Naive thymus-derived CD4-positive, alpha-beta T cell (primary cell): ENCODE data around the gene TRIML1. TPM values are rescaled to one million over a fixed set of nuclear protein-coding genes. Genes with fewer than 3 reads are reported as not detected.
"Not testable (repeated sequence)": the region's sequence is repeated elsewhere in the genome, so short reads cannot be mapped to it uniquely, and the experiment has no call there.

ENCODE experiments used
- ATAC-seq: fragments of 150-1000 bp; cut with Tn5 transposase; 2 replicates; pipeline ENCODE4 v1.10.0; 2021; ENCODE audit warnings: mild to moderate bottlenecking, moderate library complexity
- CTCF ChIA-PET: fragments of 350-600 bp; sonication (Branson Sonifier 250); formaldehyde crosslinking; loops from one replicate; lab custom pipeline; 2021; ENCODE audit warnings: antibody characterized with exemption; lab: Charles Lee
- POLR2A ChIA-PET: fragments of 350-600 bp; sonication (Branson Sonifier 250); formaldehyde crosslinking; loops from one replicate; lab custom pipeline; 2021; ENCODE audit warnings: antibody characterized with exemption, inconsistent platforms; lab: Charles Lee
- DNase-seq, 9 donors: peaks; one replicate each; pipeline versions ENCODE4 v3.0.0 to v3.0.0-alpha.2; 2020 to 2022; ENCODE audit warnings: mixed read lengths in 1 of 9
- H3K27ac ChIP-seq: one replicate; pipeline ENCODE4 v1.7.0; 2013; ENCODE audit warnings: mild to moderate bottlenecking, low read depth, low read length, moderate library complexity
- H3K27me3 ChIP-seq, 2 donors: one replicate each; pipeline ENCODE4 v1.7.0; 2013; ENCODE audit warnings: low read length in 2 of 2, mild to moderate bottlenecking in 2 of 2, moderate library complexity in 2 of 2; ENCODE audit not compliant: control insufficient read depth in 2 of 2, insufficient read depth in 2 of 2
- H3K36me3 ChIP-seq, 3 experiments: 1 replicate in 2 of 3; 2 replicates in 1 of 3; pipeline ENCODE4 v1.7.0; 2013; ENCODE audit warnings: low read length in 3 of 3, mild to moderate bottlenecking in 3 of 3, moderate library complexity in 1 of 3; ENCODE audit not compliant: insufficient read depth in 3 of 3, control insufficient read depth in 2 of 3
- H3K4me1 ChIP-seq, 2 donors: one replicate each; pipeline ENCODE4 v1.7.0; 2013; ENCODE audit warnings: low read length in 2 of 2, mild to moderate bottlenecking in 2 of 2, moderate library complexity in 1 of 2; ENCODE audit not compliant: control insufficient read depth in 2 of 2, insufficient read depth in 2 of 2
- H3K4me3 ChIP-seq: 2 replicates; pipeline ENCODE4 v1.7.0; 2013; ENCODE audit warnings: mild to moderate bottlenecking, low read length
- H3K9me3 ChIP-seq, 3 experiments: 1 replicate in 2 of 3; 2 replicates in 1 of 3; pipeline ENCODE4 v1.7.0; 2013; ENCODE audit warnings: low read length in 3 of 3; ENCODE audit not compliant: control insufficient read depth in 2 of 3
- H3K27ac Mint-ChIP-seq, 9 donors: one replicate each; pipeline ENCODE4 v1.8.0; 2020 to 2022; ENCODE audit warnings: mixed read lengths in 9 of 9, mild to moderate bottlenecking in 8 of 9, moderate library complexity in 5 of 9, inconsistent platforms in 2 of 9
- H3K27me3 Mint-ChIP-seq, 5 donors: one replicate each; pipeline ENCODE4 v1.8.0; 2021 to 2022; ENCODE audit warnings: mixed read lengths in 5 of 5, mild to moderate bottlenecking in 1 of 5
- H3K36me3 Mint-ChIP-seq, 5 donors: one replicate each; pipeline ENCODE4 v1.8.0; 2020 to 2022; ENCODE audit warnings: mixed read lengths in 5 of 5, mild to moderate bottlenecking in 3 of 5, inconsistent platforms in 1 of 5
- H3K4me1 Mint-ChIP-seq, 7 donors: one replicate each; pipeline ENCODE4 v1.8.0; 2020 to 2022; ENCODE audit warnings: mixed read lengths in 7 of 7, mild to moderate bottlenecking in 3 of 7, inconsistent platforms in 1 of 7
- H3K4me3 Mint-ChIP-seq, 10 donors: one replicate each; pipeline ENCODE4 v1.8.0; 2020 to 2022; ENCODE audit warnings: mild to moderate bottlenecking in 10 of 10, mixed read lengths in 10 of 10, moderate library complexity in 6 of 10, inconsistent platforms in 2 of 10
- H3K9me3 Mint-ChIP-seq, 11 donors: one replicate each; pipeline ENCODE4 v1.8.0; 2020 to 2022; ENCODE audit warnings: mixed read lengths in 11 of 11, mild to moderate bottlenecking in 4 of 11, inconsistent platforms in 1 of 11, moderate library complexity in 1 of 11
- intact Hi-C, 2 donors: fragments of 100-400 bp; cut with micrococcal nuclease; formaldehyde crosslinking; loops; one replicate each; pipeline ENCODE4 v1.15.1; 2023
- polyA plus RNA-seq, 2 donors: library from polyadenylated mRNA; unstranded; fragments of 300-500 nt; fragmentation: Illumina TruSeq; gene quantifications; one replicate each; pipeline ENCODE4 v1.2.3, GENCODE V29; 2021
- total RNA-seq, 6 experiments: library from RNA in 5 of 6; stranded (reverse) in 5 of 6; gene quantifications; 1 replicate in 5 of 6; 2 replicates in 1 of 6; pipeline ENCODE4 v1.2.3 and lab custom pipeline; 2021 to 2026

TRIML1 gene
- total and polyA plus RNA-seq, 7 experiments from 2014 or later = not detected

GRCh38 chr4:188147176-188147575 is 7.9 kb downstream of the TRIML1 start:
- H3K4me3 Mint-ChIP-seq = no peak overlapping the region
- H3K27me3 ChIP-seq = no peaks in the 10 kb centered on the region
- H3K9me3 Mint-ChIP-seq = peaks cover 0 to 25% (median 7%) of the 10 kb centered on the region in 11 donors
- H3K4me3 ChIP-seq = no peak overlapping the region
- H3K27ac ChIP-seq = no peak overlapping the region
- H3K36me3 ChIP-seq = no peaks in the 10 kb centered on the region
- H3K36me3 Mint-ChIP-seq = no peaks in the 10 kb centered on the region
- intact Hi-C loops = no loop called here
- no peaks in the 10 kb centered on the region for H3K27me3 Mint-ChIP-seq
- CTCF ChIA-PET = no interaction called here
- H3K4me1 Mint-ChIP-seq = no peaks in the 10 kb centered on the region
- no peak overlapping the region for H3K27ac Mint-ChIP-seq
- H3K9me3 ChIP-seq = no peaks in the 10 kb centered on the region
- ATAC-seq (no peak), DNase-seq (no peak)
- POLR2A ChIA-PET = no interaction called here
- H3K4me1 ChIP-seq = no peaks in the 10 kb centered on the region

- Histone ChIP-seq H3K36me3 (no peaks in the 10 kb centered on the region), H3K27ac (no peak overlapping the region), H3K27me3 (no peaks in the 10 kb centered on the region), H3K9me3 (no peaks in the 10 kb centered on the region), H3K4me1 (no peaks in the 10 kb centered on the region), H3K4me3 (no peak overlapping the region)
- no peaks in the 10 kb centered on the region for H3K36me3 Mint-ChIP-seq
- CTCF ChIA-PET = no interaction called here
- DNase-seq = no peak
- H3K27ac Mint-ChIP-seq = no peak overlapping the region
- H3K9me3 Mint-ChIP-seq = peaks cover 0 to 25% (median 7%) of the 10 kb centered on the region in 11 donors
- ATAC-seq = no peak
- POLR2A ChIA-PET = no interaction called here
- no peaks in the 10 kb centered on the region for H3K4me1 Mint-ChIP-seq
- intact Hi-C loops = no loop called here
- no peak overlapping the region for H3K4me3 Mint-ChIP-seq
- H3K27me3 Mint-ChIP-seq = no peaks in the 10 kb centered on the region
These were observed 8.5 kb downstream of the TRIML1 start for GRCh38 chr4:188147776-188148175.

- Histone ChIP-seq H3K27me3 (no peaks in the 10 kb centered on the region), H3K36me3 (no peaks in the 10 kb centered on the region), H3K4me1 (no peaks in the 10 kb centered on the region), H3K4me3 (no peak overlapping the region), H3K27ac (no peak overlapping the region), H3K9me3 (no peaks in the 10 kb centered on the region)
- Mint-ChIP-seq H3K36me3 (peaks cover 0 to 5% (median 0%) of the 10 kb centered on the region in 5 donors), H3K4me1 (no peaks in the 10 kb centered on the region), H3K4me3 (no peak overlapping the region), H3K27me3 (no peaks in the 10 kb centered on the region), H3K9me3 (peaks cover 0 to 16% (median 8%) of the 10 kb centered on the region in 11 donors), H3K27ac (no peak overlapping the region)
- ATAC-seq (peak; percentile 14), DNase-seq (no peak)
- ChIA-PET POLR2A (no interaction called here), CTCF (no interaction called here)
- intact Hi-C loops = loop anchor here in 1 of 2 donors (10.0 kb wide), 1 partner anchor 1700 kb away; no protein-coding TSS in a partner anchor
These were observed 15.6 kb downstream of the TRIML1 start for GRCh38 chr4:188154668-188155405.

GRCh38 chr4:188158336-188158735 is 19.1 kb downstream of the TRIML1 start:
- ChIA-PET POLR2A (no interaction called here), CTCF (no interaction called here)
- Histone ChIP-seq H3K9me3 (no peaks in the 10 kb centered on the region), H3K4me1 (no peaks in the 10 kb centered on the region), H3K27me3 (no peaks in the 10 kb centered on the region), H3K27ac (no peak overlapping the region), H3K4me3 (no peak overlapping the region), H3K36me3 (no peaks in the 10 kb centered on the region)
- Mint-ChIP-seq H3K4me1 (no peaks in the 10 kb centered on the region), H3K27ac (no peak overlapping the region), H3K36me3 (peaks cover 0 to 5% (median 0%) of the 10 kb centered on the region in 5 donors), H3K4me3 (no peak overlapping the region), H3K9me3 (peaks cover 0 to 22% (median 10%) of the 10 kb centered on the region in 11 donors), H3K27me3 (no peaks in the 10 kb centered on the region)
- ATAC-seq (no peak), DNase-seq (no peak)
- intact Hi-C loops = loop anchor here in 1 of 2 donors (10.0 kb wide), 1 partner anchor 1704 kb away; no protein-coding TSS in a partner anchor

DNA sequence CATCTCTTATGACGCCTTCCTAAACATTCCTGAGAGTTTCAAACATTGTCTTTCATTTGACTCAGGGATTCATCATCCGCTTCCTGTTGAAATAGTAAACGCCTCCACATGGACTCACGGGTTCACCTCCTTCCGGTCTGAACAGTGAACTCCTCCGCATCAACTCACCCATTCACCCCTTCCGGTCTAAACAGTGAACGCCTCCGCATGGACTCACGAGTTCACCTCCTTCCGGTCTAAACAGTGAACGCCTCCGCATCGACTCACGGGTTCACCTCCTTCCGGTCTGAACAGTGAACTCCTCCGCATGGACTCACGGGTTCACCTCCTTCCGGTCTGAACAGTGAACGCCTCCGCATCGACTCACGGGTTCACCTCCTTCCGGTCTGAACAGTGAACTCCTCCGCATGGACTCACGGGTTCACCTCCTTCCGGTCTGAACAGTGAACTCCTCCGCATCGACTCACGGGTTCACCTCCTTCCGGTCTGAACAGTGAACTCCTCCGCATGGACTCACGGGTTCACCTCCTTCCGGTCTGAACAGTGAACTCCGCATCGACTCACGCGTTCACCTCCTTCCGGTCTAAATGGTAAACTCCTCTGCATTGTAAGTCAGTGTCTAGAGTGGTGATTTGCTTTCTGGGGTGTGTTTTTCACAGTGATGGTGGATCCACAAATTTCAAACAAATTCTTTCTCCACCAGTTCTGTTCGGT is 20.4 kb downstream of the TRIML1 start:
- H3K27me3 ChIP-seq, H3K36me3 ChIP-seq, ATAC-seq, H3K4me3 ChIP-seq, H3K4me1 Mint-ChIP-seq, H3K9me3 ChIP-seq, CTCF ChIA-PET, H3K27ac Mint-ChIP-seq, H3K27ac ChIP-seq, H3K27me3 Mint-ChIP-seq, H3K36me3 Mint-ChIP-seq, H3K4me3 Mint-ChIP-seq, DNase-seq, H3K4me1 ChIP-seq, POLR2A ChIA-PET: not testable (repeated sequence)
- peaks cover 0 to 25% (median 10%) of the 10 kb centered on the region in 11 donors for H3K9me3 Mint-ChIP-seq
- intact Hi-C loops = loop anchor here in 1 of 2 donors (10.0 kb wide), 1 partner anchor 1705 kb away; no protein-coding TSS in a partner anchor

- ChIA-PET CTCF (no interaction called here), POLR2A (no interaction called here)
- Mint-ChIP-seq H3K36me3 (no peaks in the 10 kb centered on the region), H3K4me1 (no peaks in the 10 kb centered on the region), H3K4me3 (no peak overlapping the region), H3K9me3 (peaks cover 0 to 20% (median 7%) of the 10 kb centered on the region in 11 donors), H3K27ac (no peak overlapping the region), H3K27me3 (no peaks in the 10 kb centered on the region)
- DNase-seq (no peak), ATAC-seq (no peak)
- intact Hi-C loops = no loop called here
- Histone ChIP-seq H3K36me3 (no peaks in the 10 kb centered on the region), H3K4me1 (no peaks in the 10 kb centered on the region), H3K27ac (no peak overlapping the region), H3K9me3 (no peaks in the 10 kb centered on the region), H3K27me3 (no peaks in the 10 kb centered on the region), H3K4me3 (no peak overlapping the region)
These were observed 21.2 kb downstream of the TRIML1 start for GRCh38 chr4:188160406-188160805.
